Transverse colon (tissue), 4 donors: ENCODE data around the gene SMAD3. TPM values are rescaled to one million over a fixed set of nuclear protein-coding genes. Genes with fewer than 3 reads are reported as not detected.

ENCODE experiments used
- DNase-seq: peaks from one replicate; pipeline ENCODE4 v3.0.0-alpha.2; 2019
- H3K27ac ChIP-seq, 4 donors: fragments of 200-600 bp; sonication (generic); 2 replicates each; pipeline ENCODE4 v1.5.1; 2016 to 2018; ENCODE audit warnings: inconsistent platforms in 4 of 4
- H3K27me3 ChIP-seq: fragments of 200-600 bp; sonication (generic); 2 replicates; pipeline ENCODE4 v1.5.1; 2017; ENCODE audit warnings: inconsistent platforms
- H3K36me3 ChIP-seq, 4 donors: fragments of 200-600 bp; sonication (generic); 2 replicates each; pipeline ENCODE4 v1.5.1; 2017 to 2019; ENCODE audit warnings: inconsistent platforms in 4 of 4
- H3K4me1 ChIP-seq, 4 donors: fragments of 200-600 bp; sonication (generic); 2 replicates each; pipeline ENCODE4 v1.5.1; 2017 to 2020; ENCODE audit warnings: inconsistent platforms in 4 of 4
- H3K4me3 ChIP-seq, 4 donors: fragments of 200-600 bp; sonication (generic); 1 replicate in 1 of 4; 2 replicates in 3 of 4; pipeline versions ENCODE4 v1.5.1 to v1.6.1; 2017 to 2019; ENCODE audit warnings: inconsistent platforms in 4 of 4
- H3K9me3 ChIP-seq, 2 donors: fragments of 200-600 bp; sonication (generic); 2 replicates each; pipeline ENCODE4 v1.5.1; 2017 to 2019; ENCODE audit warnings: inconsistent platforms in 2 of 2
- EP300 ChIP-seq: sonication (generic); formaldehyde crosslinking; IDR thresholded peaks from one replicate; pipeline ENCODE4 v1.6.1; 2017; ENCODE audit warnings: antibody characterized with exemption, low read depth
- POLR2A ChIP-seq: fragments of 450-650 bp; IDR thresholded peaks from one replicate; pipeline ENCODE4 v1.6.1; 2016; ENCODE audit warnings: antibody characterized with exemption, mild to moderate bottlenecking, moderate library complexity
- POLR2AphosphoS5 ChIP-seq, 3 donors: sonication (generic); formaldehyde crosslinking; IDR thresholded peaks; one replicate each; pipeline ENCODE4 v1.6.1; 2016; ENCODE audit warnings: antibody characterized with exemption in 3 of 3
- WGBS, 2 donors: methylation state at CpG; one replicate each; pipeline ENCODE4 v1.1.5; 2018; ENCODE audit warnings: low coverage in 1 of 2; 5-methylcytosine and 5-hydroxymethylcytosine counted together
- in situ Hi-C, 4 donors: fragments of 200-750 bp; cut with MboI; loops; one replicate each; pipeline versions ENCODE4 v1.15.0 to v1.15.1; 2017; ENCODE audit warnings: low sequenced_read_pairs in 3 of 4, low pct_ligation_motif_present in 1 of 4, low pct_unique_long_range_greater_than_20kb in 1 of 4
- intact Hi-C: fragments of 100-400 bp; cut with DNase I; formaldehyde crosslinking; loops from one replicate; pipeline ENCODE4 v1.15.1; 2023; ENCODE audit warnings: low total_unique reads
- total RNA-seq, 4 donors: library from RNA; depleted of rRNA; stranded (reverse); fragments of >200 nt; gene quantifications; one replicate each; pipeline ENCODE4 v1.1.0, GENCODE V29; 2016
- TF ChIP-seq, protein P1 (sequence below), 5 experiments: fragments of 200-600 bp in 3 of 5; fragments of 450-650 bp in 2 of 5; sonication (generic) in 3 of 5; IDR thresholded peaks; 1 replicate in 2 of 5; 2 replicates in 3 of 5; pipeline ENCODE4 v1.5.1; 2016 to 2017; ENCODE audit warnings: antibody characterized with exemption in 5 of 5, inconsistent platforms in 3 of 5, mild to moderate bottlenecking in 2 of 5, moderate library complexity in 1 of 5

The SMAD3 gene
- total RNA-seq, 4 donors from 2014 or later: 30.9 to 65.1 (median 57.0) TPM

DNA sequence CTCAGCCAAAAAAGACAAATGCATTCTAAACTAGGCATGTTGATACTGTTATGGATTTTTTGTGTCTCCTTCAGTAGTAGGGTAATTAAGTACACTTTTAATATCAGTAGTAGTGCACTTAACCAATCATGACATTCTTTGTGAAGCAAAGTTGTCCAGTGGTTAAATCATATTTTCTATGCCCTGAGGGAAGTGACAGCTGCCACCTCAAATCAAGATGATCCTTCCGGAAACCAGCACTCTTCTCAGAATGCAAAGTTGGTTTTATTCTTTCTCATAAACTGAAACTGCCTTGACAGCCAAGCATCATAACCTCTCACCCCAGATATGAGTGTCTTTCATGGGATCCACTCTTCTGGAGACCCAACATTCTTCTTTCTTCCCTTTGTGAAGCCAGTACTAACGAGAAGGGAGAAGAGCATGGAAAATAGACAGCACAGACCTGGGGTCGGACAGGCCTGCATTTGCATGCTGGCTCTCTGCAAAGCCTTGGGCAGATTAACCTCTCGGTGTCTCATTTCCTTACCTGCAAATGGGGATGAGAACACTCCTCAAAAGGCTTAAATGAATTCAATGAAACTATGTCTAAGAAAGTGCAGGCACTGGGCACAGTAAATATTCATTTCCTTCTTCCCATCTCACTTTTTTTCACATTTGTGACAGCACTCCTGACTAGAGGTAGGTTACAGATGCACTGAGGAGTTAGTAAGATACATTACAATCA lies 175.9 kb downstream of the SMAD3 start:
- 63 to 96% methylated on average over 4 of the region's 4 CpGs for WGBS, 2 donors
- Histone ChIP-seq H3K9me3 (no peaks in the 10 kb centered on the region), H3K36me3 (no peaks in the 10 kb centered on the region), H3K27ac (no peak overlapping the region), H3K4me1 (peaks cover 4 to 32% (median 13%) of the 10 kb centered on the region in 4 donors), H3K4me3 (no peak overlapping the region), H3K27me3 (no peaks in the 10 kb centered on the region)
- no peak for TF ChIP-seq POLR2A
- TF ChIP-seq, protein P1, sequence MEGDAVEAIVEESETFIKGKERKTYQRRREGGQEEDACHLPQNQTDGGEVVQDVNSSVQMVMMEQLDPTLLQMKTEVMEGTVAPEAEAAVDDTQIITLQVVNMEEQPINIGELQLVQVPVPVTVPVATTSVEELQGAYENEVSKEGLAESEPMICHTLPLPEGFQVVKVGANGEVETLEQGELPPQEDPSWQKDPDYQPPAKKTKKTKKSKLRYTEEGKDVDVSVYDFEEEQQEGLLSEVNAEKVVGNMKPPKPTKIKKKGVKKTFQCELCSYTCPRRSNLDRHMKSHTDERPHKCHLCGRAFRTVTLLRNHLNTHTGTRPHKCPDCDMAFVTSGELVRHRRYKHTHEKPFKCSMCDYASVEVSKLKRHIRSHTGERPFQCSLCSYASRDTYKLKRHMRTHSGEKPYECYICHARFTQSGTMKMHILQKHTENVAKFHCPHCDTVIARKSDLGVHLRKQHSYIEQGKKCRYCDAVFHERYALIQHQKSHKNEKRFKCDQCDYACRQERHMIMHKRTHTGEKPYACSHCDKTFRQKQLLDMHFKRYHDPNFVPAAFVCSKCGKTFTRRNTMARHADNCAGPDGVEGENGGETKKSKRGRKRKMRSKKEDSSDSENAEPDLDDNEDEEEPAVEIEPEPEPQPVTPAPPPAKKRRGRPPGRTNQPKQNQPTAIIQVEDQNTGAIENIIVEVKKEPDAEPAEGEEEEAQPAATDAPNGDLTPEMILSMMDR (IDR thresholded peaks at IDR 0.05): no peak
- DNase-seq: no peak
- in situ Hi-C loops: no loop called here
- intact Hi-C loops: no loop called here

DNA sequence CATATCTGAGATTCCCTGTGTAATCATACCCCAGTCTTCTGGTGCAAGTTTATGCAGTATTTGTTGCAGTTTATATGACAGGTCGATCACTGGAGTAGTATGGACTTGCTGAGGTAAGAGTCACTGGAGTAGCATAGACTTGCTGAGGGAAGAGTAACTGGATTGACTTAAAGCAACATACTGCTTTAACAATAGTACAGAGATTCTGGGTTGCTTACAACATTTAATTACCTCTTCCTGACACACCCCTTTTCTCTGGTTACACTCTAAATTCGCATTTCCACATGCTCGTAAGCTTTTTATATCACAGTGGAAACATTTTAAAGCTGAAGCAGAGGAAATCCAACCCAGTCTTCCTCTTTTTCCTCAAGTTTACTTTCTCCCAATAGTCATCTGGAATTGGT lies 177.3 kb downstream of the SMAD3 start:
- Histone ChIP-seq H3K4me1 (peaks cover 4 to 32% (median 13%) of the 10 kb centered on the region in 4 donors), H3K27ac (no peak overlapping the region), H3K4me3 (no peak overlapping the region), H3K36me3 (no peaks in the 10 kb centered on the region), H3K27me3 (no peaks in the 10 kb centered on the region), H3K9me3 (no peaks in the 10 kb centered on the region)
- 42 to 89% methylated on average over 1 to 3 of the region's 3 CpGs for WGBS, 2 donors
- intact Hi-C loops: no loop called here
- in situ Hi-C loops: no loop called here
- no peak for DNase-seq
- TF ChIP-seq POLR2A (no peak), EP300 (no peak), POLR2AphosphoS5 (IDR thresholded peaks at IDR 0.05) (no peak)
- TF ChIP-seq, protein P1 (IDR thresholded peaks at IDR 0.05): no peak

Other genes starting within 250 kb of the SMAD3 start
- gene AAGAB, start 189.1 kb downstream of the SMAD3 start, total RNA-seq: 100 to 1,000 TPM in 1 of 4 donors, 10 to 100 TPM in 3; 39.7 to 343 (median 54.1) TPM
- 1 to 10 TPM in 3 of 4 donors, under 1 TPM in 1; 0.40 to 5.2 (median 1.9) TPM for gene IQCH, start 189.2 kb downstream of the SMAD3 start, total RNA-seq